GM21423 (cell line): Measurements from ENCODE around the gene NOS1AP.

Source experiments
- ATAC-seq: cut with Tn5 transposase; IDR thresholded peaks from one replicate; pipeline ENCODE4 v1.9.1; 2021; ENCODE audit warnings: mild to moderate bottlenecking, moderate library complexity; ENCODE audit not compliant: unreplicated experiment

The NOS1AP gene

DNA sequence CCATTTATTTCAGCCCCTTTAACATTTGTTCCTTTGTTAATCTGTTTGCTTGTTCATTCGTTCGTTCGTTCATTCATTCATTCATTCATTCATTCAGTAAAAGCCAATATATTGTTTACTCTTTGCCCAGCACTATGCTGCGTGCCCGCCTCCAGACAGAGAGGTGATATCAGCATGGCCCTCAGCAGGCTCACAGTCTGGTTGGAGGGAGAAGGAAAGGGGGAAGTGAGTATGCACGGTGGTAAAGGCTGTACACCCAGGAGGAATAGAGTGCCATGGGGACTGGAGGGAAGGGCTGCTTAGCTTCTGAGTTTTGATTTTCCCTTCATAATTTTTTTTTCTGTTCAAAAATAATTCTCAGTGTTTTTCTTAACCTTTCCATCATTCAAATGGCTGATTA lies 144.7 kb downstream of the NOS1AP start:
- no peak for ATAC-seq

DNA sequence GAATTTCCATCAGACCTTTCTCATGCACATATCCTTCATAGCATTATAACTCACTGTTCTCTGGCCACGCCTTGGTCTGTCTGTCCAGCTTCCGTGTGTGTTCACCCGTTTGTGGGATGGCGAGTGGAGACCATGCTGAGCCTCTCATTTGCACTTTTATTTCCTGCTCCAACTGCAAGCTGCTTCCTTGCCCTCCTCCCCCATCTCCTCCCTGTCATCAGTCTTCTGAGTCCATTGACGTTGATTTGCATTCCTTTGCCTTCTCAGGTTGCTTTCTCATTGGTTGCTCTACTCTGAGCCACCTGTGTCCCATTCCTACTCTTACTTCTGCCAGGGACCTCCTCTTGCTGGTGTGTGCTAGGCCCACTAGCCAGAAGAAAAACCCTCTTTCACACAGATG lies 146.4 kb downstream of the NOS1AP start:
- ATAC-seq, result no peak

DNA sequence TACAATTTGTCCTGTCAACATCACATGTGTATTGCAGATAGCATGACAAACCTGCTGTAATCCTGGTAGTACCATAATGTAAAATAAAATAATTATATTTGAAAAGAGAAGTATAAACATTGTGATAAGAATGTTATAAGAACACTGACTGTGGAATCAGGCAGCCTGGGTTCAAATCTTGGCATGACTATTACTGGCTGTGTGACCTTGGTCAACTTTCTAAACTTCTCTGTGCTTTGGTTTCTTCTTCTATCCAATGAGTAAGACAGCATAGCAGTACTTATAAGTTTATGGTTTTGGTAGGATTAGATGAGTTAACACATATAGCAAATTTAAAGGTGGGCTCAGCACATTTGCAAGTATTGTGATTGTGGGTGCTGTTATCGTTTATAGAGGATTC lies 147.1 kb downstream of the NOS1AP start:
- no peak for ATAC-seq

DNA sequence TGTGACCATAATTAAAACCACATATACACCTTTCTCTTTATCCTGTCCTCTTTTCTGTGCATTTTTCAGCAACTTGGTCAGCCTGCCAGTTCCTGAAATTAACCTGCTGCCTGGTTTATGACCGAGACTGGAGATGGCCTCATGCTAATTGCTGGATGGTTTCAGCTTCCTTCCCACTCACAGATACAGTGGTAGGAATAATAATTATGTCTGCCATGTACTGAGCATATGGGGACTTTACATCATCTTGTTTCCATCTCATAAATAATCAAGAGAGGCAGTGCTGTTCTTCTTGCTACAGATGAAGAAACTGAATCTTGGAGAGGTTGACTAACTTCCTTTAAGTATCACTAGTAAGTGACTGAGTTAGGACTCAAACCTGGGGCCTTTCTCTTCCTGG lies 148.2 kb downstream of the NOS1AP start:
- ATAC-seq, result no peak

DNA sequence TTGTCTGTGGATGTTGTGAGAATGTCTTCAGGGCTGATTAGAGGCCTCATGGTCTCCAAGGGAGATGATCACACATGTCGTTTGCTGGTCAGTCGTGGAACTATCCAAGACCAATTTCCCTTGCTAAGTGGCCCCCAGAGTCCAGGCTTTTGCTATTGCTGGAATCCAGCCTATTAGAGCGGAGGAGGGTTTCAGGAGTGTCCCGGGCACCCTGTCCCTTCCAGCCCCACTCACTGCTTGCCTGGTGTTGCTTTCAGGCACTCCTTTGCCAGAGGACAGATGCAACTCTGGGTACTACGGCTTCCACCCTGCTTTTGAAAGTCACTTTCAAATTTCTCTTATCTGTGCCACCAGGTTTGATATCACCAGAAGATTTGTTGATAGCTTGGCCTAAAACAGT lies 149.1 kb downstream of the NOS1AP start:
- ATAC-seq, result no peak

DNA sequence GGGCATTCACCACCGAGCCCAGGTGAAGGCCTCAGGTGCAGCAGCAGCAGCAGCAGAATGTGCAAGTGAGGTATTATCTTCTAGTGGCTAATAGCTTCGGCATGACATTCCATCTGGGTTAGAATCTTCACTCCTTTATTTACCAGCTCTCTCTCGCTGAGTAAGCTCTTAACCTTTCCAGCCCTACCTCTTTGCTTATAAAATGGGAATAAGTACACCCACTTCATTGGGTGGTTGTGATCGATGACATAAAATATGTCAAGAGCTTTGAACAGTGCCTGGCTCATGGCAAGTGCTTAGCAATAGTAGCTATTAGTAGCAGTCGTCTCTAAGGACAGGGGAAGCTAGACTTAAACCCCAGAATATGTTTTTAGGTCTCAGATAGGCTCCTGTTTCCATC lies 149.5 kb downstream of the NOS1AP start:
- ATAC-seq, result no peak

DNA sequence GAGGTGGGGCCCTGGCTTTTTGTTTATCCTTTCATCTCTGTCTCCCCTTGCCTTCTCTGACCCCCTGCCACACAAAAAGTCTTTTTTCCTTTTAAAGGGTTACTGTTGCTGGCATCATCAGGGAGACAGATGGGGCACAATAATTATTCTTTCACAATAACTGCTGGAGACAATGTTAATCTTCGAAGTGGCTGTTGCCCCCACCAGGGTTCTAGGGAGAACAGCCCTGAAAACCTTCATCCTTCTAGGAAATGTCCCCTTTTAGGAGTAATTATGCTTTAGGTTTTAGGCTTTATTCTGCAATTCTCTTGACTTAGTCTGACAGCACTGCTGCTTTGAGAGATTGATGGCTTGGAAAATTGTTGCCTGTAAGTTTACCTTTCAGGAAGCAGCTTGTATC lies 150.0 kb downstream of the NOS1AP start:
- ATAC-seq, result no peak

DNA sequence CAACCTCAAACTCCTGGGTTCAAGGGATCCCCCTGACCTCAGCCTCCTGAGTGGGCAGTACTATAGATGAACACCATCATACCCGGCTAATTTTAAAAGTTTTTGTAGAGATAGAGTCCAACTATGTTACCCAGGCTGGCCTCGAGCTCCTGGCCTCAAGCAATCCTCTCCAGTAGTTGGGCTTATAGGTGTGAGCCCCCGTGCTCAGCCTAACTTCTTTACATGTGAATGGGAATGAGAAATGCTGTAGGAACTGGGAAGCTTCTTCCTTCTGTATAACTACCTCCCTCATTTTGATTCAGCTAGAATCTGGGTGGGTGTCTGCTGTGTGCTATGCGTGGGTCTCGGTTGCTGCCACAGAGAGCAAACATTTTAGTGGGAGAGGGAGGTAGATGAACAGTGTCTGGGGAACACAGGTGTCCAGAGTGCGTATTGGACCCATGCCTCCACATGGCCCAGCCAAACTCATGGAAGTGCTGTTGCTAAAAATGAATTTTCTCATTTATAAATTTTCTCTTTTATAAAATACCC lies 150.6 kb downstream of the NOS1AP start:
- ATAC-seq, result no peak

DNA sequence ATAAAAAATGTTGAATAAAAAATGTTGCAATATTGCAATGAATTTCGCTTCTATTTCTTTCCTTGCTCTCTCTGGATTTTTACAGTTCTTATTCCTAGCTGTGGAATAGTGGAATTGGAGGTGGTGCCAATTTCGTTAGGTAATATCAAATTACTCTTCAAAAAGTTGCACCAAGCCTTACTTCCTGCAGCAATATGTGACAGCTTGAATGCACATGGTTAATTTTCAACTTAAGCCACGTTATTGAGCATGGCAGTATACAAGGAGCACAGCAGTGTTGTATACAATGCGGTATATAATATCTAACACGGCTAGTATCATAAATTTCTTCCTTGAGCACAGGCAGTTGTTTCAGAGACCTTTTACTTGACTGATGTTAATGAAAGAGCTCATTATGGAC lies 152.5 kb downstream of the NOS1AP start:
- ATAC-seq, result no peak

DNA sequence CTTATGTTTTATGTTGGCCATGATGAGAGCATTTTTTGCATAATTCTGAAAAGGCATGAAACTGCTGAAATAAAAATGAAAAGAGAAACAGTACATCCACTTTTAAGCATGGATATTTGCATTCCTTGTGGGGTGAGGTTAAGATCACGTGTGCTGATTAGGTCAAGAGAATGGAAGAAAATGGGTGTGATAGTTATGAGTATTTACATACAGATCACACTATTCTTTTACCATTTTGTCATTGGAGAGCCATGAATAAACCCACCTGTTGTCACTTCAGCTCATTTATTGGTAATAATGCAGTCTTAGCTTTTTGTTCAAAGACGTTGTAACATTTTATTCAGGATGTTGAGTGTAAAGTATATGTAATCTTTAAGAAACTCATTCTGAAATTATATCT lies 153.2 kb downstream of the NOS1AP start:
- ATAC-seq, result no peak

DNA sequence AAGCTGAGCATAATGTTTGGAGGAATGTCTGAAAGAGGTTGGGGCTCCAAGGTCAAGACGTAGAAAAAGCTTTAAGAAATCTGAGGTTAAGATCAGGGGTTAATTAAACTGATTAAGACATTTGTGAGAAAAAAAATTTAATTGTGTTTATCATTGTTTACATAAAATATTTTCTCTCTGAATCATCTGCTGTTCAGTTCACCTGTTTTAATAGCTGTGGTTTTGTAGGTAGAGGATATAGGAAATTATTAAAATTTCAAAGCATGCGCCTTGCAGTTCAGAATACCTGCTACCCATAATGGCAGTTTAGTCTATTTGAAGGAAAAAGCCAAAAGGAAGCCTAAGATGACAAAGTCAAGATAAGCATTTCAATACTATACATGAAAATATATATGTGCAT lies 154.0 kb downstream of the NOS1AP start:
- ATAC-seq, result no peak

DNA sequence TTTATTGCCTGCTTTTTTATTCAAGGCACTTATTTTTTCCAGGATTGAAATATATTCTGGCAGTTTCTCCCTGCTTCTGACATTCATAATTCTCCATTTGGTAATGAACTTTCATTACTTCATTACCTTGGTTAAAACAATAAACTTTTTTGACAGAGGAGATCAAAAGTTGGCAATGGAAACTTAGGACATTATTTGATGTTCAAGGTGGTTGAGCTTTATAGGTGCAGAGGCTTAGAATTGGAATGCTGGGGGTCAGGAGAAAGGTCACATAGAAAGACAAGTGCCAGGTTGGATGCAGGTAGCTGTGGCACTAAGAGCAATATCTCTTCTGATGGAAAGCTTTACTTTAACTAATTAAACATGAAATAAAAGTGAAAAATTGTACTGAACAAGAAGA lies 154.8 kb downstream of the NOS1AP start:
- no peak for ATAC-seq

DNA sequence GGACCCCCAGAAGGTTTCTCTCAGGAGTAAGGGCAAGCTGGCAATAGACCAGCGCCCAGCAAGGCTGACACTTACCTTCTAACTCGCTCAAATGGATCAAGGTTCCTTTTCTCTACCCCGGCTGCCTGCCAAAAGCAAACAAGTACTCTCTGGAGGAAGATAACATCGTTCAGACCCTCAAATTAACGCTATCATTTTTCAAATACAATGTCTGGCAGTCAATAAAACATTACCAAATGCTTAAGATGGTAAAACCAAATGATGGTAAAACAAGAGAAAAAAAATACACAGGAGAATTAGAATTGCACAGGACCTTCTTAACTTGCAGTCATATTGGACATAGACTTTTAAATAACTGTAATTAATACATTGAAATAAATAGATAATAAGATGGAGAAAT lies 159.1 kb downstream of the NOS1AP start:
- no peak for ATAC-seq

DNA sequence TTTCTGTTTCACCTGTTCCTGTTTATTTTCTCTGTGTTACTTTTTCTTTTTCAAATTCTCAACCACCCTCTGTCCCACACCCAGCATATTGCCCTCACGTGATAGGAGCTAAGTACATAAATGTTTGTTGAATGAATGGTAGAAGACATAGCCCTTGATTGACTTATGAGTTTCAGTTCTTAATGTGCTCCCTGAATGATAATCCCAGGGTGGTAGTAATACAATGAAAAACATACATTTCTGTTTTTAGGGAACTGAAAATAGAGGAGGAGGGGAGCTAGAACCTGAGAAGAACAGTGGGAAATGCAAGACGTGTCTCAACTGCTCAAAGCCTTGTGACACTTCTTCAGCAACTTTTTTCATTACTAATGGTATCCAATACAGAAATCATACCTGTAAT lies 160.1 kb downstream of the NOS1AP start:
- no peak for ATAC-seq

DNA sequence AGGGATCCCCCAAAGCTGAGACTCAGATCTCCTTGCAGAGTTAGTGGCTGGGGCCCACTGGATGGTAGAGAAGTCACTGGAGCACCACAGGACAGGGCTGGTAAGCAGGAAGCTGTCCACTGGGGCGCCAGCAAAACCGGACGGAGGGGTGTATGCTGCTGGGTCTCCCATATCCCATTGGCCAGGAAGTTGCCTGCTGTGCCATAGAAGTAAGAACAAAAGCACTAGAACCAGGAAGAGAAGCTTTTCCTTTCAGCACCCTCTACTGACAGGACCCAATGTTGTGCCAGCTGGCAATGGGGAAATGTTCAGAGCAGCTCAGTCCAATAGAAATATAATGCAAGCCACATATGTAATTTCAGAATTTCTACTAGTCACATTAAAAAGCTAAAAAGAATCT lies 160.6 kb downstream of the NOS1AP start:
- ATAC-seq, result no peak

DNA sequence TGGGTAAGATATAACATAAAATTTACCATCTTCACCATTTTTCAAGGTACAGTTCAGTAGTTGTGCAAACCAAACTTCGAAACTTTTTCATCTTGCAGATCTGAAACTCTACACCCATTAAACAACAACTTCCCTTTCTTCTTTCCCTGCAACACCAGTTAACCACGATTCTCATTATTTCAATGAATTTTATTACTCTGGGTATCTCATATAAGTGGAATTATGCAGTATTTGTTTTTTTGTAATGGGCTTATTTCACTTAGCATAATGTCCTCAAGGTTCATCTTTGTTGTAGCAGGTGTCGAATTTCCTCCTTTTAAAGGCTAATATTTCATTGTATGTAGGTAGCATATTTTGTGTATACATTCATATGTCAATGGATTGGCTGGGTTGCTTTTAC lies 161.0 kb downstream of the NOS1AP start:
- ATAC-seq, result no peak

DNA sequence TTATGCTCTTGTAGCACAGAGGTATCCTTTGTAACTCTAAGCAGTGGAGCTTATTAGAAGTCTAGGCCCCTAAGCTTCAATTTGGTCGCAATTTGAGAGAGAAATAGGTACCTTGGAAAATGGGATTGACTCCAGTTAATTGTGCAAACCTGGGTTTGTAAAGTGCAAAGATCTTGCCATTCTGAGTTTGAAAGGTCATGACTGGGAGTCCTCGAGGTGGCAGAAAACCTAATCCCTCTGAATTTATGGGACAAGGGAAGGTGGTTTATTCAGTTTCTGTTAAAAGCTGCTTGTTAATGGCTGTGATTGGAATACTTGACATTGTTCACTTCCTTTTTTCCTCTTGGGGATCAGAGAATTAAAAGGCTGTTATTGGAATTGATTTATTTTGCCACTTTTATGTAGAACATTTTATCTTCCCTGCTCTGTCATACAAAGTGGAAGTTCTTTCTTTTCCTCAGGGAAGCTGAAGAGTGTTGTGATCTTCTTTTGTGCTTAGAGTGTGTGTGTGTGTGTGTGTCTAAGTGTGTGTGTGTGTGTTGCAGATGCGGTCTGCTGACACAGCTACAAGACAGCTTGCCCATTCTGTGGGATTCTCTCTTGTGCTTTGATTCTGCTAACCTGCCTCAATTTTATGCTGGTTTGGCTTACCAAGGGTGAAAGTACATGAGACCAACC lies 162.7 kb downstream of the NOS1AP start:
- no peak for ATAC-seq

DNA sequence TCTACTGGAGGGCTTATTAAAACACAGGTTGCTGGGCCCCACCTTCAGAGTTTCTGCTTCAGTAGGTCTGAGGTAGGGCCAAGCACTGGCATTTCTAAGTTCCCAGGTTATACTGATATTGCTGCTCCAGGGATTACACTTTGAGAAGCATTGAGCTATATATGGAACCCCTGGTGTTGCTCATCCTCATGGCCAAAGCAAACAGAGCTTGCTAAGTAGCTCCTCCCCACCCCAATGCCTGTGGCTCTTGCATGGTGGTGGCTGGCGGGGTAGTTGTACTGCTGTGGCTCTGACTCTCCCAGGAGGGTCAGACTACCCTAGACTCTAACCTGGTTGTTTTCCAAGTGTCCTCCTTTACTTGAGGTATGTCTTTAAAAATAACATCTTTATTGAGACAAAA lies 163.6 kb downstream of the NOS1AP start:
- no peak for ATAC-seq

DNA sequence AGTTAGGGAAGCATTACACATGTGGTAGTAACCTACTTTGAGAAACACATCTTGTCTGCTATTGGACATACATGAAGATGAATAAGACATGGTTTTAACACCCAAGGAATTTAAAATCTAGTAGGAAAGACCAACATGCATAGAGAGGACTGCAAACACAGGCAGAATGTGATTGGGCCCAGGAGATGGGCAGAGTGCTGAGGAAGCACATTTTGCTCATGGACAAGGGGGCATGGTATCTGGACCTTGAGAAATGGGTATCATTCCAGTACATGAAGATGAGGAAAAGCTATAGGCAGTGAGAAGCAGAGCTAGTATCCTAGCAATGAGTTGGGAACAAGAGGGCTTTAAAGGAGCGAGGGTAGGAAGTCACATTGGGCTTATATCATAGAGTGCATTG lies 164.4 kb downstream of the NOS1AP start:
- ATAC-seq, result no peak

DNA sequence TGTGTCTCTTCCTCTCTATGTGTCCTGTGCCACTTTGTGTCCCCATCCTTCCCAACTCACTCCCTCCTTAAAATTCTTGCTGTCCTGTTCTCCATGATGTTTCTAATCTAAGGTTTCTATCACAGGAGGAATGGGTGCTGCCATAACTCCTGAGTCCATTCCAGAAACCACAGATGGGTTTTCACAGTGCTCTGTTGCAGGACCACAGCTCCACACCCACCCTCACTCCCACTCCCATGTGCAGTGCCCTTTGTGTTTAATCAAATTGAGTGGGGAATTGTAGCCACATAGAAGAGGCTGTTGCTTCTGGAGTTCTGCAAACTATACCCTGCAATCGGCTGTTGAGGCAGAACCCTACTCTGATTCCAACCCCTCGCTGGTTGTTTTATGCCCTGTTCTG lies 165.1 kb downstream of the NOS1AP start:
- no peak for ATAC-seq

DNA sequence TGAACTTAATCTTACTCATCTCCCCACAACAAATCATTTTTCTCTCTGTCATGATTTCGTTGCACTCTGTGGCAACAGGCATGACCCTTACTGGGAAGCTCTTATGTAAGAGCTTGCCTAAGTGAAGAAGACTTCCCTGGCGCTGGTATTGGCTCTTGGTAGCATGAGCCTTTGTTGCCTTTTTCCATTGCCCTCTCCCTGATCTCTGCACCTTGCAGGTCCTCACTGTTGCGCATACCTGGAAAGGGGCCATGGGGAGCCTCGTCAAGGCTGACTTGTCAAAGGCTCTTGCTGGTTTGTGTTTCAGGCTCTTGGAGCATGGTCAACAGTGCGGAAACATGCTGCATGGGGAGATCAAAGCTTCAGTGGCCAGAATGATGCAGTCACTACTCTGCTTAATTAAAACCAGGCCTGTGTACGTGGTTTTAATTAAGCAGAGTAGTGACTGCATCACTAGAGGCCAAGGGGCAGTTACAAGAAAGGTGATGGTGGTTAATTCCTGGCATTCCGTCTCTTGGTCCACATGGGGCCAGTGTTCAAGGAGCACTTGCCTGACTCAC lies 165.8 kb downstream of the NOS1AP start:
- no peak for ATAC-seq

DNA sequence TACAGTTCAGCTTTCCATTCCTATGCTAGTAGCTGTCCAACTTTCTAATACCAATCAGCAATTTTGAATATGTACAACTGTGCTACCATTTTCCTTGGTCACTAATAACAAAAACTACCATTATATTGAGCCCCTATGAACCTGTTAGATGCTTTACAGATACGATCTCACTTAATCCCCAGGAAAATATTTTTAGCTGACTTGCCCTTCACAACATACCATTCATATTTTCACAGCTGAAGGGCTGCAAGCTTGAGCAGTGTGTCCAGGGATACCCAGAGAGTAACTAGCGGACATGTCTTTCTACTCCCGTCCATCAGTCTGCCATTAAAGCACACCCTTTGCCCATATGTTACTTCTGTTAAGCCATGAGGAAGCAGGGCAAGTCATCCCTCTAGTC lies 166.7 kb downstream of the NOS1AP start:
- ATAC-seq, result no peak

DNA sequence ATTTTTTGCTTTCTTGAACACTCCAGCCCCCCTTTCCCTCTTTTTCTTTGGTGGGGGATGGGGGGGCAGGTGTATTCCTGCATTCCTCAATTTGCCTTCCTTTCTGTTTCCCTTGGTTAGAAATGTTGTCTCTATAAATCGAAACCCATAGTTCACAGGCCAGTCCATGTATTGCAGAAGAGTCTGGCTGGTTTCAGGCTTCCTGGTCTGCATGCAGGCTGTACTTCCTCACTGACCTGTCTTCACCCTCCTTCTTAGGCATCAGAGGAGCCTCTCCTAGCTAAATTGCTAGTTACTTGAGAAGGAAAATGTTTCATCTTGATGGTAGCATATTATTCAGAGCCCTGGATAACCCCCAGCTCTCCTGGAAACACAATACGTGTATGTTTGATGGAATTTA lies 167.1 kb downstream of the NOS1AP start:
- no peak for ATAC-seq
